ENCODE data around the gene DDX39B. TPM values are rescaled to one million over a fixed set of nuclear protein-coding genes. Genes with fewer than 3 reads are reported as not detected.

Gene DDX39B
- polyA plus RNA-seq, 3 donors from 2014 or later: 49.7 to 71.6 (median 56.2) TPM

- Mint-ChIP-seq H3K4me3 (peak within 1 kb of the TSS; percentile 76 to 90 (median 86)), H3K27me3 (ENCODE audit: low read depth in 3 of 3) (peaks cover 13 to 27% (median 16%) of the 10 kb centered on the region in 3 donors), H3K27ac (peak within 1 kb of the TSS; percentile 86 to 98 (median 96)), H3K9me3 (no peaks in the 10 kb centered on the region), H3K4me1 (peaks cover 87 to 92% of the 10 kb centered on the region in 2 donors), H3K36me3 (peaks cover 0 to 6% (median 4%) of the 10 kb centered on the region in 3 donors)
- DNase-seq: peak in 2 of 3 donors; percentile 50 to 65
Observed at GRCh38 chr6:31572041-31572911, 30.5 kb upstream of the DDX39B start, which contains the start of gene LTA. Gene LTA, plus strand, starts transcription at chr6:31572289. Its CDS starts 454 bp downstream, at chr6:31572743.

- Mint-ChIP-seq H3K4me1 (peaks cover 67 to 73% of the 10 kb centered on the region in 2 donors), H3K27me3 (ENCODE audit: low read depth in 3 of 3) (peaks cover 9 to 24% (median 12%) of the 10 kb centered on the region in 3 donors), H3K27ac (peak overlapping the region; percentile 50 to 91 (median 75)), H3K36me3 (no peaks in the 10 kb centered on the region), H3K9me3 (no peaks in the 10 kb centered on the region), H3K4me3 (no peak overlapping the region)
- no peak for DNase-seq
Observed at GRCh38 chr6:31569861-31570536, 28.2 kb upstream of the DDX39B start.

GRCh38 chr6:31568537-31568961, 26.7 kb upstream of the DDX39B start:
- Mint-ChIP-seq H3K4me1 (peaks cover 56 to 59% of the 10 kb centered on the region in 2 donors), H3K36me3 (peaks cover 0 to 4% (median 4%) of the 10 kb centered on the region in 3 donors)
- peak; percentile 72 to 81 (median 76) for DNase-seq

GRCh38 chr6:31567531-31568370, 25.9 kb upstream of the DDX39B start:
- H3K4me3 Mint-ChIP-seq: peak overlapping the region; percentile 57 to 73 (median 64)
- H3K27me3 Mint-ChIP-seq (ENCODE audit: low read depth in 3 of 3): peaks cover 11 to 20% (median 11%) of the 10 kb centered on the region in 3 donors
- H3K9me3 Mint-ChIP-seq: no peaks in the 10 kb centered on the region
- H3K36me3 Mint-ChIP-seq: peaks cover 0 to 8% (median 8%) of the 10 kb centered on the region in 3 donors
- H3K27ac Mint-ChIP-seq: peak overlapping the region; percentile 91 to 97 (median 94)
- DNase-seq: peak in 2 of 3 donors; percentile 52 to 53
- H3K4me1 Mint-ChIP-seq: peaks cover 52 to 58% of the 10 kb centered on the region in 2 donors

More at GRCh38 chr6:31568537-31568961, 26.7 kb upstream of the DDX39B start:
- Mint-ChIP-seq H3K4me3 (peak overlapping the region; percentile 36 to 73 (median 64)), H3K9me3 (no peaks in the 10 kb centered on the region), H3K27ac (peak overlapping the region; percentile 91 to 97 (median 94)), H3K27me3 (ENCODE audit: low read depth in 3 of 3) (peaks cover 11 to 20% (median 11%) of the 10 kb centered on the region in 3 donors)

GRCh38 chr6:31560697-31561058, 18.9 kb upstream of the DDX39B start:
- Mint-ChIP-seq H3K4me1 (peaks cover 67 to 68% of the 10 kb centered on the region in 2 donors), H3K4me3 (peak overlapping the region; percentile 77 to 94 (median 83)), H3K27ac (peak overlapping the region; percentile 91 to 97 (median 95)), H3K36me3 (peaks cover 3 to 15% (median 8%) of the 10 kb centered on the region in 3 donors), H3K9me3 (no peaks in the 10 kb centered on the region), H3K27me3 (ENCODE audit: low read depth in 3 of 3) (peaks cover 5 to 24% (median 10%) of the 10 kb centered on the region in 3 donors)
- no peak for DNase-seq

GRCh38 chr6:31559958-31560696, 18.3 kb upstream of the DDX39B start:
- peaks cover 3 to 15% (median 8%) of the 10 kb centered on the region in 3 donors for H3K36me3 Mint-ChIP-seq
- H3K27me3 Mint-ChIP-seq (ENCODE audit: low read depth in 3 of 3): peaks cover 3 to 21% (median 10%) of the 10 kb centered on the region in 3 donors
- peak; percentile 67 to 74 (median 71) for DNase-seq
- H3K9me3 Mint-ChIP-seq: no peaks in the 10 kb centered on the region
- peak overlapping the region; percentile 77 to 94 (median 83) for H3K4me3 Mint-ChIP-seq
- peaks cover 64 to 68% of the 10 kb centered on the region in 2 donors for H3K4me1 Mint-ChIP-seq
- peak overlapping the region; percentile 91 to 97 (median 95) for H3K27ac Mint-ChIP-seq

- peak overlapping the region; percentile 91 to 97 (median 95) for H3K27ac Mint-ChIP-seq
- H3K36me3 Mint-ChIP-seq: peaks cover 3 to 15% (median 8%) of the 10 kb centered on the region in 3 donors
- no peak for DNase-seq
Observed at GRCh38 chr6:31559606-31559957, 17.8 kb upstream of the DDX39B start.

GRCh38 chr6:31558631-31559500, 17.1 kb upstream of the DDX39B start:
- Mint-ChIP-seq H3K27me3 (ENCODE audit: low read depth in 3 of 3) (peaks cover 2 to 19% (median 10%) of the 10 kb centered on the region in 3 donors), H3K4me1 (peaks cover 63 to 68% of the 10 kb centered on the region in 2 donors), H3K9me3 (no peaks in the 10 kb centered on the region), H3K36me3 (peaks cover 3 to 14% (median 7%) of the 10 kb centered on the region in 3 donors), H3K27ac (peak overlapping the region; percentile 91 to 97 (median 95)), H3K4me3 (peak overlapping the region; percentile 77 to 94 (median 83))
- peak; percentile 69 to 77 (median 72) for DNase-seq

More at GRCh38 chr6:31559606-31559957, 17.8 kb upstream of the DDX39B start:
- Mint-ChIP-seq H3K27me3 (ENCODE audit: low read depth in 3 of 3) (peaks cover 2 to 19% (median 10%) of the 10 kb centered on the region in 3 donors), H3K4me3 (peak overlapping the region; percentile 77 to 94 (median 83)), H3K4me1 (peaks cover 64 to 68% of the 10 kb centered on the region in 2 donors), H3K9me3 (no peaks in the 10 kb centered on the region)

GRCh38 chr6:31558318-31558625, 16.5 kb upstream of the DDX39B start:
- H3K9me3 Mint-ChIP-seq: no peaks in the 10 kb centered on the region
- H3K36me3 Mint-ChIP-seq: peaks cover 3 to 10% (median 4%) of the 10 kb centered on the region in 3 donors
- H3K4me3 Mint-ChIP-seq: peak overlapping the region; percentile 77 to 94 (median 83)
- H3K27me3 Mint-ChIP-seq (ENCODE audit: low read depth in 3 of 3): peaks cover 2 to 19% (median 8%) of the 10 kb centered on the region in 3 donors
- H3K4me1 Mint-ChIP-seq: peaks cover 61 to 67% of the 10 kb centered on the region in 2 donors
- peak overlapping the region; percentile 91 to 97 (median 95) for H3K27ac Mint-ChIP-seq
- no peak for DNase-seq

GRCh38 chr6:31557443-31558317, 15.9 kb upstream of the DDX39B start:
- H3K36me3 Mint-ChIP-seq: peaks cover 0 to 7% (median 3%) of the 10 kb centered on the region in 3 donors
- peaks cover 2 to 19% (median 8%) of the 10 kb centered on the region in 3 donors for H3K27me3 Mint-ChIP-seq (ENCODE audit: low read depth in 3 of 3)
- no peak for DNase-seq
- peaks cover 58 to 63% of the 10 kb centered on the region in 2 donors for H3K4me1 Mint-ChIP-seq
- H3K4me3 Mint-ChIP-seq: peak overlapping the region; percentile 27 to 94 (median 68)
- no peaks in the 10 kb centered on the region for H3K9me3 Mint-ChIP-seq
- H3K27ac Mint-ChIP-seq: peak overlapping the region in 5 of 6 donors; percentile 51 to 96 (median 59)

GRCh38 chr6:31556307-31556706, 14.5 kb upstream of the DDX39B start:
- Mint-ChIP-seq H3K27me3 (ENCODE audit: low read depth in 3 of 3) (peaks cover 4 to 19% (median 8%) of the 10 kb centered on the region in 3 donors), H3K36me3 (peaks cover 0 to 7% (median 5%) of the 10 kb centered on the region in 3 donors), H3K27ac (peak overlapping the region in 3 of 6 donors; percentile 12 to 45 (median 30)), H3K9me3 (no peaks in the 10 kb centered on the region), H3K4me3 (peak overlapping the region in 1 of 5 donors; percentile 35), H3K4me1 (peaks cover 55 to 57% of the 10 kb centered on the region in 2 donors)
- DNase-seq: no peak

All from immature natural killer cell (primary cell).